ENCODE results near the gene FOXP1.

DNA sequence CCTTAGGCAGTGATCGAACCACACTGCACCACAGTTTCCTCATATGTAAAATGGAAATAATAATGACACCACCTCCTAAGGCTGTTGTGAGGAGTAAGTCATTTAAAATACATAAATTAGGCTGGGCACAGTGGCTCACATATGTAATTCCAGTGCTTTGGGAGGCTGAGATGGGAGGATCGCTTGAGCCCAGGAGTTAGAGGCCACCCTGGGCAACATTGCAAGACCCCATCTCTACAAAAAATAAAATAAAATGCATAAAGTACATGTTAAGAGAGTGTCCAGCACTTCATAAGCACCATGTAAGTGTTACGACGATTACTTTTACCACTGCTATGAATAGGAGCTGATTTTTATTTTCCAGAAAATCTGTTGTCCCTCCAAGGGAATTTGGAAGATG, 440.0 kb downstream of the FOXP1 start:
- TF ChIP-seq CTCF (IDR thresholded peaks at IDR 0.05) (no peak), POLR2A (IDR thresholded peaks at IDR 0.05) (no peak)
